GM13976 (cell line): ENCODE data around the gene UNG.
"Not testable (repeated sequence)": the region's sequence is repeated elsewhere in the genome, so short reads cannot be mapped to it uniquely, and the experiment has no call there.

ENCODE experiments used
- DNase-seq: peaks from one replicate; pipeline ENCODE4 v3.0.0; 2012; ENCODE audit warnings: low spot score
- CTCF ChIP-seq: IDR thresholded peaks from 2 replicates; pipeline ENCODE4 v1.5.1; 2012; ENCODE audit warnings: borderline replicate concordance, mild to moderate bottlenecking; ENCODE audit not compliant: insufficient read depth; ENCODE audit errors: extremely low read depth, missing control alignments, control extremely low read depth
- in situ Hi-C: fragments of 300-500 bp; cut with MboI; formaldehyde crosslinking; loops from one replicate; pipeline ENCODE4 v1.12.0; 2022; ENCODE audit warnings: low sequenced_read_pairs, mixed read lengths, inconsistent platforms; ENCODE audit not compliant: unreplicated experiment

Gene UNG

GRCh38 chr12:109139360-109139759, 42.0 kb downstream of the UNG start:
- DNase-seq, result no peak
- in situ Hi-C loops, result no loop called here
- TF ChIP-seq CTCF, result no peak

GRCh38 chr12:109139791-109140190, 42.4 kb downstream of the UNG start:
- no peak for DNase-seq
- in situ Hi-C loops, result no loop called here
- TF ChIP-seq CTCF, result no peak

GRCh38 chr12:109140560-109140959, 43.2 kb downstream of the UNG start:
- in situ Hi-C loops, result no loop called here
- no peak for TF ChIP-seq CTCF
- DNase-seq, result no peak

- no peak for DNase-seq
- in situ Hi-C loops, result no loop called here
- TF ChIP-seq CTCF, result no peak
Observed at GRCh38 chr12:109144224-109144623, 46.8 kb downstream of the UNG start.

GRCh38 chr12:109147126-109147525, 49.7 kb downstream of the UNG start:
- in situ Hi-C loops, DNase-seq: not testable (repeated sequence)

- DNase-seq, result no peak
- no peak for TF ChIP-seq CTCF
- in situ Hi-C loops, result no loop called here
Observed at GRCh38 chr12:109147954-109148353, 50.6 kb downstream of the UNG start.

- in situ Hi-C loops, result no loop called here
- TF ChIP-seq CTCF, result no peak
- no peak for DNase-seq
Observed at GRCh38 chr12:109150124-109150640, 52.8 kb downstream of the UNG start.

- TF ChIP-seq CTCF, result no peak
- in situ Hi-C loops, result no loop called here
- DNase-seq, result no peak
Observed at GRCh38 chr12:109151457-109151856, 54.1 kb downstream of the UNG start.
